ENCODE data around the gene ARMC7. TPM values are rescaled to one million over a fixed set of nuclear protein-coding genes. Genes with fewer than 3 reads are reported as not detected.

Gene ARMC7
- total and polyA plus RNA-seq, 2 of the 13 experiments (the other 11 are each of a cell fraction or from before 2014, with no cell fraction given), result 3.9 to 4.2 TPM

GRCh38 chr17:75109407-75110233 lies at the start of gene ARMC7 (continued):
- TF ChIP-seq HINFP (CRISPR knock-in tag; IDR thresholded peaks at IDR 0.05; ENCODE audit: low read depth) (0 out of 2 replicates have a peak, but pooled peaks have one; percentile 30), BHLHE40 (IDR thresholded peaks at IDR 0.05; ENCODE audit: low read length) (no peak), ZNF383 (CRISPR knock-in tag; IDR thresholded peaks at IDR 0.05; ENCODE audit: borderline replicate concordance) (no peak), HOXA5 (CRISPR knock-in tag; IDR thresholded peaks at IDR 0.05) (peak; percentile 73; the same call in 1 of the 2 replicates), MTA1 (CRISPR knock-in tag; IDR thresholded peaks at IDR 0.05; ENCODE audit: borderline replicate concordance) (peak; percentile 52; the same call in 1 of the 2 replicates), BRCA1 (CRISPR knock-in tag; IDR thresholded peaks at IDR 0.05) (peak; percentile 48), POLR2AphosphoS5 (IDR thresholded peaks at IDR 0.05; ENCODE audit: low read depth, low read length) (peak; percentile 92), TARDBP (CRISPR knock-in tag; IDR thresholded peaks at IDR 0.05) (peak; percentile 33; the same call in 1 of the 2 replicates), ZNF703 (CRISPR knock-in tag; IDR thresholded peaks at IDR 0.05; ENCODE audit: borderline replicate concordance) (no peak; the same call in 1 of the 2 replicates), TEF (CRISPR knock-in tag; IDR thresholded peaks at IDR 0.05) (peak; percentile 32; the same call in 1 of the 2 replicates), HOMEZ (CRISPR knock-in tag; IDR thresholded peaks at IDR 0.05; ENCODE audit: low read depth) (0 out of 2 replicates have a peak, but pooled peaks have one; percentile 26), THAP11 (CRISPR knock-in tag; IDR thresholded peaks at IDR 0.05) (peak; percentile 32; the same call in 1 of the 2 replicates), NFE2L2 (IDR thresholded peaks at IDR 0.05; ENCODE audit: low read length) (no peak), ZNF747 (CRISPR knock-in tag; IDR thresholded peaks at IDR 0.05; ENCODE audit: borderline replicate concordance) (0 out of 2 replicates have a peak, but pooled peaks have one; percentile 66), NCOR1 (IDR thresholded peaks at IDR 0.05; ENCODE audit: borderline replicate concordance, low read length) (no peak), XBP1 (CRISPR knock-in tag; IDR thresholded peaks at IDR 0.05) (peak; percentile 14; the same call in 1 of the 2 replicates), AGO2 (optimal IDR thresholded peaks at IDR 0.05; ENCODE audit: low read depth, low read length) (peak; percentile 79), ZFP82 (CRISPR knock-in tag; IDR thresholded peaks at IDR 0.05; ENCODE audit: borderline replicate concordance) (0 out of 2 replicates have a peak, but pooled peaks have one; percentile 40), ZHX1 (CRISPR knock-in tag; IDR thresholded peaks at IDR 0.05; ENCODE audit: low read depth) (peak; percentile 64; the same call in 1 of the 2 replicates), HNF1B (CRISPR knock-in tag; IDR thresholded peaks at IDR 0.05) (peak; percentile 20; the same call in 1 of the 2 replicates)
